ENCODE measurements around the gene MAP7D1.

GRCh38 chr1:36187800-36188593, 32.0 kb downstream of the MAP7D1 start:
- TF ChIP-seq, protein P1, sequence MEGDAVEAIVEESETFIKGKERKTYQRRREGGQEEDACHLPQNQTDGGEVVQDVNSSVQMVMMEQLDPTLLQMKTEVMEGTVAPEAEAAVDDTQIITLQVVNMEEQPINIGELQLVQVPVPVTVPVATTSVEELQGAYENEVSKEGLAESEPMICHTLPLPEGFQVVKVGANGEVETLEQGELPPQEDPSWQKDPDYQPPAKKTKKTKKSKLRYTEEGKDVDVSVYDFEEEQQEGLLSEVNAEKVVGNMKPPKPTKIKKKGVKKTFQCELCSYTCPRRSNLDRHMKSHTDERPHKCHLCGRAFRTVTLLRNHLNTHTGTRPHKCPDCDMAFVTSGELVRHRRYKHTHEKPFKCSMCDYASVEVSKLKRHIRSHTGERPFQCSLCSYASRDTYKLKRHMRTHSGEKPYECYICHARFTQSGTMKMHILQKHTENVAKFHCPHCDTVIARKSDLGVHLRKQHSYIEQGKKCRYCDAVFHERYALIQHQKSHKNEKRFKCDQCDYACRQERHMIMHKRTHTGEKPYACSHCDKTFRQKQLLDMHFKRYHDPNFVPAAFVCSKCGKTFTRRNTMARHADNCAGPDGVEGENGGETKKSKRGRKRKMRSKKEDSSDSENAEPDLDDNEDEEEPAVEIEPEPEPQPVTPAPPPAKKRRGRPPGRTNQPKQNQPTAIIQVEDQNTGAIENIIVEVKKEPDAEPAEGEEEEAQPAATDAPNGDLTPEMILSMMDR (IDR thresholded peaks at IDR 0.05; ENCODE audit: low read depth, low read length), result peak; percentile 75
- TF ChIP-seq EZH2phosphoT487 (IDR thresholded peaks at IDR 0.05; ENCODE audit: low read depth), result no peak

All from OCI-LY3 (cell line).